Measurements from ENCODE around the gene GALNT15.

Gene GALNT15

DNA sequence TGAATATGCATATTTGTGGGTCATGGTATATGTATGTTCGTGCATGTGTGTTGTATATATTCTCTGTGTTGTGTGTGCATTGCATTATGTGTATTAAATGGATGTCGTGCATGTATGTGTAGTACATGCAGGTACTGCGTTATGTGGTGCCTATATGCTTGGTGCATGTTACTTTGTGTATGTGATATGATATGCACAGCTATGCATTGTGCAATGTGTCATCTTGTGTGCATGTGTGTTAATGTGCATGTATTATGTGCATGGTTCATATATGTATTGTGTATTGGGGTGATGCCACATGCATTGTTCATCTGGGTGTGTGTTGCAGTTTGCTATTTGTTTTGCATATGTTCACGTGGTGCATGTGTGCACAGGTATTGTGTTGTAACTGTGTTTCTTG lies 2.9 kb downstream of the GALNT15 start:
- DNase-seq: no peak
- H3K27me3 ChIP-seq: no peaks in the 10 kb centered on the region
- H3K9me3 ChIP-seq: no peaks in the 10 kb centered on the region
- no peak overlapping the region for H3K4me3 ChIP-seq (ENCODE audit: low read depth, low read length)
- TF ChIP-seq, protein P1, sequence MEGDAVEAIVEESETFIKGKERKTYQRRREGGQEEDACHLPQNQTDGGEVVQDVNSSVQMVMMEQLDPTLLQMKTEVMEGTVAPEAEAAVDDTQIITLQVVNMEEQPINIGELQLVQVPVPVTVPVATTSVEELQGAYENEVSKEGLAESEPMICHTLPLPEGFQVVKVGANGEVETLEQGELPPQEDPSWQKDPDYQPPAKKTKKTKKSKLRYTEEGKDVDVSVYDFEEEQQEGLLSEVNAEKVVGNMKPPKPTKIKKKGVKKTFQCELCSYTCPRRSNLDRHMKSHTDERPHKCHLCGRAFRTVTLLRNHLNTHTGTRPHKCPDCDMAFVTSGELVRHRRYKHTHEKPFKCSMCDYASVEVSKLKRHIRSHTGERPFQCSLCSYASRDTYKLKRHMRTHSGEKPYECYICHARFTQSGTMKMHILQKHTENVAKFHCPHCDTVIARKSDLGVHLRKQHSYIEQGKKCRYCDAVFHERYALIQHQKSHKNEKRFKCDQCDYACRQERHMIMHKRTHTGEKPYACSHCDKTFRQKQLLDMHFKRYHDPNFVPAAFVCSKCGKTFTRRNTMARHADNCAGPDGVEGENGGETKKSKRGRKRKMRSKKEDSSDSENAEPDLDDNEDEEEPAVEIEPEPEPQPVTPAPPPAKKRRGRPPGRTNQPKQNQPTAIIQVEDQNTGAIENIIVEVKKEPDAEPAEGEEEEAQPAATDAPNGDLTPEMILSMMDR (IDR thresholded peaks at IDR 0.05; ENCODE audit: low read depth, low read length): no peak
- H3K4me1 ChIP-seq: no peaks in the 10 kb centered on the region
- no peaks in the 10 kb centered on the region for H3K36me3 ChIP-seq

DNA sequence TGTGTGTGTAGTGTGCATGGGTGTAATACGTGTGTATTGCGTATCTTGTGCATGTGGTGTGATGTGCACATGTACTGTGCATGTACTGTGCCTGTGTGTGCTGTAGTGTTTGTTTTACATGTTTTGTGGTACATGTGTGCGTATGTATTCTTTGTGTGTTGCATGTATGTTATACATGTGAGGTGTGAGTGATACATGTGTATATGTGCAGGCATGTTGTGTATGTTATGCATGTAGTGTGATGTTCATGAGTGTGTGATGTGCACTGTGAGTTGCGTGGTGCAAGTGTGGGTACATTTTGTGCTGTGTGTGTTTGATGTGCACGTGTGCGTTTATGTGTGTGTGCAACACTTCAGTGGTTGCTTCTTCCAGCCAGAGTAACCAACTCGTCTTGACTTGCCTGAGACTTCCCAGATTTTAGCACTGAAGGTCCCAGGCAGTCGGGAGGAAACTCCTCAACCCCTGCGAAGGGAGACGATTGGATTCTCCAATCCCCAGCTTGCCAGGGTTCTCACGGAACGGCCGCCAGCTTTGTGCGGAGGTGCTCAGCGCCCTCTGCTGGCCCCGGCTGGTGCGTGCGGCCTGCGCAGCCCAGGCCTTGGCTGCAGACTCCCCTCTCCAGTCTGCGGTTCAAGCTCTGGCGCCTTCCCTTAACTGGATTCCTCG lies 3.6 kb downstream of the GALNT15 start:
- Histone ChIP-seq H3K4me3 (ENCODE audit: low read depth, low read length) (no peak overlapping the region), H3K27me3 (no peaks in the 10 kb centered on the region), H3K36me3 (no peaks in the 10 kb centered on the region), H3K4me1 (no peaks in the 10 kb centered on the region), H3K9me3 (no peaks in the 10 kb centered on the region)
- peak; percentile 67 for DNase-seq
- TF ChIP-seq, protein P1 (IDR thresholded peaks at IDR 0.05; ENCODE audit: low read depth, low read length): peak; percentile 78

DNA sequence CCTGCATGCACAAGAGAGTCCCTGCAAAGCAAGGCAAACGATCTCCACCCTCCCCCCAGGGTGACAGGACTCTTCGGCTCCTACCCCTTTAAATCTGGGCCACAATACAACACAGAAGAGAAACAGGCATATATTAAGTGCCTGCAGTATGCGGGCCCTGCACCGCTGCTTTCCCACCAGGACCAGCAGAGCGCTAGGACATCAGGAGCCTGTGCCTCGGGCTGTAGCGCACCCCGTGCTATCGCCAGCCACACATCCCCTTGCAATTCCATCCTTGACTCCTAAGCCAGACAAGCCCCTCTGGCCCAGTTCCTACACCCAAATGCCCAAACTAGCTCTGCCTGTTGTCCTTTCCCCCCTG lies 4.1 kb downstream of the GALNT15 start:
- no peak for DNase-seq
- TF ChIP-seq, protein P1 (IDR thresholded peaks at IDR 0.05; ENCODE audit: low read depth, low read length): no peak
- H3K36me3 ChIP-seq: no peaks in the 10 kb centered on the region
- no peak overlapping the region for H3K4me3 ChIP-seq (ENCODE audit: low read depth, low read length)
- H3K4me1 ChIP-seq: no peaks in the 10 kb centered on the region
- H3K27me3 ChIP-seq: no peaks in the 10 kb centered on the region
- H3K9me3 ChIP-seq: no peaks in the 10 kb centered on the region

- TF ChIP-seq, protein P1 (IDR thresholded peaks at IDR 0.05; ENCODE audit: low read depth, low read length): no peak
- no peaks in the 10 kb centered on the region for H3K36me3 ChIP-seq
- H3K4me1 ChIP-seq: no peaks in the 10 kb centered on the region
- DNase-seq: no peak
- no peak overlapping the region for H3K4me3 ChIP-seq (ENCODE audit: low read depth, low read length)
- H3K9me3 ChIP-seq: no peaks in the 10 kb centered on the region
- no peaks in the 10 kb centered on the region for H3K27me3 ChIP-seq
Observed at GRCh38 chr3:16179261-16179660, 4.8 kb downstream of the GALNT15 start.

DNA sequence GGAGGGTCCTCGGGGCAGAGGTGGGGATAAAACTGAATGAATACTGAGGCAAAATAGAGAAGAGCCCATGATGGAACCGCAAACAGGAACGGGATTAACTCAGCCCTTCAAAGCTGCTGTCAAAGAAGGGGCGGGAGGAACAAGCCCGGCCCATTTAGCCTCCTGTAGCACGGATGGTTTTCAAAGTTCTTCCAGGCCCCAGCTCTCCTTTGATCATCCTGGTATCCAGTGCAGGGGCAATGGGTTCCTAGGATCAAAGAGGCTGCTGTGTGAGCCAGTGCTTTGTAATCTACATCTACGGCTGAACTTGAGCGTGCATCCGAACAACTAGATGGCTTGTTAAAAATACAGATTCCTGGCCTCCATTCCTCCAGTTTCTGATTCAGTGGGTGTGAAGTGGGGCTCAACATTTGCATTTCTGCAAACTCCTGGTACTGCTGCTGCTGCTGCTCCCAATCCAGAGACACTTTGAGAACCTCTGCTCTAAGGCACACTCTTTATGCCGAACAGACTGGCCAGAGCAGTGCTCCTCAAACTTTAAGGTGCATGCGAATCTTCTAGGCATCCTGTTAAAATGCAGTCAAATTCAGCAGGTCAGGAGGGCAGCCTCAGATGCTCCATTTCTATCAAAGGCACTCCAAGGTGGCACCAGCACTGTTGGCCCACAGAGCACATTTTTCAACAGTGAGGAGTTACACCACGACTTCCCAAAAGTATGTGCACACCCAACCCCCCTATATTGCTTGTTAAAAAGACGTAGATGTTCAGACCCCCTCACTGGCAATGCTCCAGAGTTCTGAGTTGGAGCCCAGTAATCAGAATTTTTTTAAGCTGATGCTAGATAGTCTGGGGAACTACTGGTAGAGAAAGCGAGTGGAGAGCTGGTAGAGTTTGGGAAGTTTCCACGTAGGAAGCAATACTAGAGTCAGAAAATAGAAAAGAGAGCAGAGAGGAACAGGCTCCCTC lies 5.6 kb downstream of the GALNT15 start:
- TF ChIP-seq, protein P1 (IDR thresholded peaks at IDR 0.05; ENCODE audit: low read depth, low read length): no peak
- H3K9me3 ChIP-seq: no peaks in the 10 kb centered on the region
- no peak overlapping the region for H3K4me3 ChIP-seq (ENCODE audit: low read depth, low read length)
- no peaks in the 10 kb centered on the region for H3K27me3 ChIP-seq
- H3K36me3 ChIP-seq: no peaks in the 10 kb centered on the region
- H3K4me1 ChIP-seq: no peaks in the 10 kb centered on the region
- no peak for DNase-seq

DNA sequence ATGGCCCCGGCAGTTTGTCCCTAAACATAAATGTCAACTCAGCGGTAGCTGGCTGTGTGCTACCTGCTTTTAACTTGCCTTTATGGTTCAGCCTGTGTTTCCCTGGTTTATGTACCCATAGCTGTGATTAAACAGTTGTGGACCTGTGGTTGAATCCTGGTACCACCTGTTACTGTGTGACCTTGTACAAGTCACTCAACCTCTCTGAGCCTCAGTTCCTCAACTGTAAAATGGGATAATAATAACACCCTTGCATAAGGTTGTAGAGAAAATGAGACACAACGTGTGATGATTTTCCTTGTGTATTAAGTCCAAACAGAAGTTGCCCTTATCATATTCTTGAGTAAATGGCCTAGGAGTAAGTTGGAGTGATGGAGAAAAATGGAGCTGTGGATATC lies 6.3 kb downstream of the GALNT15 start:
- DNase-seq: no peak
- TF ChIP-seq, protein P1 (IDR thresholded peaks at IDR 0.05; ENCODE audit: low read depth, low read length): no peak
- Histone ChIP-seq H3K27me3 (no peaks in the 10 kb centered on the region), H3K36me3 (no peaks in the 10 kb centered on the region), H3K4me1 (no peaks in the 10 kb centered on the region), H3K4me3 (ENCODE audit: low read depth, low read length) (no peak overlapping the region), H3K9me3 (no peaks in the 10 kb centered on the region)

All from BE2C (cell line).